Epithelial cell of esophagus (primary cell): ENCODE measurements around the gene TMEM245.

Experiments used
- DNase-seq: peaks from one replicate; pipeline ENCODE4 v3.0.0; 2010; ENCODE audit warnings: low read depth
- H3K4me3 ChIP-seq: 2 replicates; pipeline ENCODE4 v1.5.1; 2011; ENCODE audit warnings: mild to moderate bottlenecking, low read length, control low read depth
- CTCF ChIP-seq: IDR thresholded peaks from 2 replicates; pipeline ENCODE4 v1.5.1; 2011; ENCODE audit warnings: low read depth, mild to moderate bottlenecking, low read length, control low read depth, inconsistent platforms; ENCODE audit not compliant: insufficient read depth; ENCODE audit errors: missing control alignments

TMEM245 gene

GRCh38 chr9:109031241-109031640, 88.5 kb downstream of the TMEM245 start:
- no peak for TF ChIP-seq CTCF
- H3K4me3 ChIP-seq = no peak overlapping the region
- peak; percentile 84 for DNase-seq

GRCh38 chr9:109030426-109030825, 89.3 kb downstream of the TMEM245 start:
- no peak for TF ChIP-seq CTCF
- DNase-seq = no peak
- H3K4me3 ChIP-seq = no peak overlapping the region

- DNase-seq = no peak
- no peak overlapping the region for H3K4me3 ChIP-seq
- no peak for TF ChIP-seq CTCF
Observed at GRCh38 chr9:109028457-109028856, 91.3 kb downstream of the TMEM245 start.

- TF ChIP-seq CTCF = no peak
- H3K4me3 ChIP-seq = no peak overlapping the region
- DNase-seq = no peak
Observed at GRCh38 chr9:109027176-109027575, 92.6 kb downstream of the TMEM245 start.

- TF ChIP-seq CTCF = no peak
- no peak for DNase-seq
- no peak overlapping the region for H3K4me3 ChIP-seq
Observed at GRCh38 chr9:109026306-109026705, 93.4 kb downstream of the TMEM245 start.

DNA sequence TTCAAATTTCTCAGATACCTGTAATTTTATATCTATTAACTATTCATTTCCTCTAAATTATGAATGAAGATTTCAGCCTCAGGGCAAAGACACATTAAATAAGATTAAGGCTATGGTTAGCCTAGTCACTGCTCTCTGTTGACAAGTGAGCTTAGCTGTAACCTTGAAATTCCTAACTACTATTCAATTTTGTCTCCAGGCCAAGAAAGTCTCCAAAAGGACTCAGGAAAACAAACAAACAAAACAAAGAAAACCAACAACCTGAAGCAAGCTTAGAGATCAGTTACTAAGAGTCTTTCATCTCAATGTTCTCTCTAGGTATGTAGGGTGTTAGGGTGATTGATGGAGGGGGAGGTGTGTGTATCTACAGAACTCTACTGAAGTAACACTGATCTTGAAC, 96.9 kb downstream of the TMEM245 start:
- no peak for TF ChIP-seq CTCF
- peak; percentile 57 for DNase-seq
- no peak overlapping the region for H3K4me3 ChIP-seq
